ENCODE data around the gene TMEM40. TPM values are rescaled to one million over a fixed set of nuclear protein-coding genes. Genes with fewer than 3 reads are reported as not detected.
"Not testable (repeated sequence)": the region's sequence is repeated elsewhere in the genome, so short reads cannot be mapped to it uniquely, and the experiment has no call there.

The TMEM40 gene
- polyA plus RNA-seq, 6 donors from 2014 or later: 0.92 to 2.7 (median 2.2) TPM; not detected in 1

DNA sequence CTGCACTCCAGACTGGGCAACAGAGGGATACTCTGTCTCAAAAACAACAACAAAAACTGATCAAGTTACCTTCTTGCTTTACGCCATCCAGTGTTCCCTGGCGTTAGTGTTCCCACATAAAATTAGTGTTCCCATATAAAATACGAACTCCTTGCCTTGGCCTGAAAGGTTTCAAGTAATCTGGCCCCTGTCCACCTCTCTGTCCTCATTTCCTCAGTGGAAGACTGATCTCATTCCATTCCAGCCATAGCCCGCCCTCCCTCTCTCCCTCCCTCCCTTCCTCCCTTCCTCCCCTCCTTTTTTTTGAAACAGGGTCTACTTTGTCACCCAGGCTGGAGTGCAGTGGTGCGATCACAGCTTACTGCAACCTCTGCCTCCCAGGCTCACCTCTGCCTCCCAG is 34.6 kb upstream of the TMEM40 start:
- no peak overlapping the region for H3K27ac Mint-ChIP-seq
- peaks cover 22 to 24% (median 24%) of the 10 kb centered on the region in 3 donors for H3K4me1 Mint-ChIP-seq
- DNase-seq: no peak
- H3K9me3 Mint-ChIP-seq: peaks cover 0 to 2% (median 0%) of the 10 kb centered on the region in 7 donors
- no peaks in the 10 kb centered on the region for H3K36me3 Mint-ChIP-seq
- ATAC-seq (ENCODE audit: low read depth in 2 of 2): no peak
- H3K27me3 Mint-ChIP-seq: peaks cover 8 to 23% (median 9%) of the 10 kb centered on the region in 3 donors
- no peak overlapping the region for H3K4me3 Mint-ChIP-seq

DNA sequence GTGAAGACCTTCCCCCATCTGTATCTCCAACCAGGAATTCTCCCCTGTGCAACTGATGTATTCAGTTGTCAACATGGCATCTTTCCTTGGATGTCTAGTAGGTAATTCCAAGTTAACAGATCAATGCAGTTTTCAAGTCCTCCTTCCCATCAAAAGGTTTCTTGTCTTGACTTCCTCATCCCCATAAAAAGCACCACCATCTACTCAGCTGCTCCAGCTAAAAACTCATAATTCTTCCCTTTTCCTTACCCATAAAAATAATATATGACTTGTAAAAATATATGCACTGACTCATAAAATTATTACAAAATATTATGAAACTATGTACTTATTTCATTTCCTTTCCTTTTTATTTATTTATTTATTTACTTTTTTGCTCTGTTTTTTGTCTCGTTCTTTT is 32.4 kb upstream of the TMEM40 start:
- Mint-ChIP-seq H3K27ac (no peak overlapping the region), H3K9me3 (peaks cover 0 to 2% (median 0%) of the 10 kb centered on the region in 7 donors), H3K36me3 (no peaks in the 10 kb centered on the region), H3K4me1 (peaks cover 0 to 9% (median 5%) of the 10 kb centered on the region in 3 donors), H3K4me3 (no peak overlapping the region), H3K27me3 (peaks cover 9 to 29% (median 11%) of the 10 kb centered on the region in 3 donors)
- ATAC-seq (ENCODE audit: low read depth in 2 of 2) (no peak), DNase-seq (no peak)

DNA sequence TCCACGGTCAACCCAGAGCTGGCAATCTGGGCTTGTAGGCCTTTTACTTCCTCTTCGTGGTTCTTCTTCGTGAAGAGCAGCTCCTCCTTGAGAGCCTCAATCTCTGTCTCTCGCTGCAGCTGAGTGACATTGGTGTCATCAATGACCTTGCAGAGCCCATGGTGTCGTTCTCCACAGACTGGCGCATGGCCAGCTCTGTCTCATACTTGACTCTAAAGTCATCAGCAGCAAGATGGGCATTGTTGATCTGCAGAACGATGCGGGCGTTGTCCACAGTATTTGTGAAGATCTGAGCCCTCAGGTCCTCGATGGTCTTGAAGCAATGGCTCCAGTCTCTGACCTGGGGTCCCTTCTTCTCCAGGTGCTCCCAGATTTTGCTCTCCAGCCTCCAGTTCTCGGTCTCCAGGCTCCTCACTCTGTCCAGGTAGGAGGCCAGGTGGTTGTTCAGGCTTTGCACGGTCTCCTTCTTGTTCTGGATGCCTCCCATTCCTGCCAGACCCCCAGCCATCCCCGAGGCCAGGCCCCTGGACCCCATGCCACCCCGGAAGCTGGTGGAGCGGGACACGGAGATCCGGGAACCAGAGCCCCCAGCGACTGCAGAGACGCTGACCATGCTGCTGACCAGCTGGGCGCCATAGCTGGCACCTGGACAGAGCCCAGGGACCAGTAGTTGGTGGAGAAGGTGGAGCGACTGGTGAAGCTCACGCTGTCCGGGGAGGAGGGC is 29.1 kb upstream of the TMEM40 start:
- DNase-seq; ATAC-seq (ENCODE audit: low read depth in 2 of 2); H3K36me3 Mint-ChIP-seq; H3K27ac Mint-ChIP-seq; H3K9me3 Mint-ChIP-seq; H3K4me3 Mint-ChIP-seq; H3K4me1 Mint-ChIP-seq: not testable (repeated sequence)
- H3K27me3 Mint-ChIP-seq: peaks cover 15 to 37% (median 16%) of the 10 kb centered on the region in 3 donors

GRCh38 chr3:12787346-12787745 is 28.3 kb upstream of the TMEM40 start:
- not testable (repeated sequence) for H3K36me3 Mint-ChIP-seq; H3K27ac Mint-ChIP-seq; ATAC-seq (ENCODE audit: low read depth in 2 of 2); H3K4me3 Mint-ChIP-seq; H3K4me1 Mint-ChIP-seq; H3K9me3 Mint-ChIP-seq
- peak; percentile 36 for DNase-seq
- peaks cover 15 to 38% (median 22%) of the 10 kb centered on the region in 3 donors for H3K27me3 Mint-ChIP-seq

DNA sequence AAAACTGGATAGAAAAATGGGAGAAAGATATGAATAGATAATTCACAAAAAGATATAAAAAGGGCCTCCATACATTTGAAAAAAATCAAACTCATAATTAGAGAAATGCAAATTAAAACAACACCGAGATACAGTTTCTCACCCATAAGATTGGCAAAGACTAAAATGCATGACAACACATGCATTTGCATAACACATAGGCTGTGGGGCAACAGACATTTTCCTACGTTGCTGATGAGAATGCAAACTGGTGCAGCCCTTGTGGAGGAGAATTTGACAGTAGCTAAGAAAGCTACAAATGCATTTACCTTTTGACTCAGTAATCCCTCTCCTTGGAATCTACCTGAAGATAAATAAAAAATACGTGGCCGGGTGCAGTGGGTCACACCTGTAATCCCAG is 26.0 kb upstream of the TMEM40 start:
- H3K4me3 Mint-ChIP-seq: no peak overlapping the region
- H3K9me3 Mint-ChIP-seq: no peaks in the 10 kb centered on the region
- ATAC-seq (ENCODE audit: low read depth in 2 of 2): no peak
- H3K36me3 Mint-ChIP-seq: no peaks in the 10 kb centered on the region
- H3K27me3 Mint-ChIP-seq: peaks cover 29 to 52% (median 31%) of the 10 kb centered on the region in 3 donors
- H3K4me1 Mint-ChIP-seq: no peaks in the 10 kb centered on the region
- no peak for DNase-seq
- H3K27ac Mint-ChIP-seq: no peak overlapping the region

GRCh38 chr3:12782172-12782815 is 23.2 kb upstream of the TMEM40 start:
- Mint-ChIP-seq H3K27me3 (peaks cover 28 to 61% (median 38%) of the 10 kb centered on the region in 3 donors), H3K4me3 (no peak overlapping the region), H3K36me3 (no peaks in the 10 kb centered on the region), H3K9me3 (no peaks in the 10 kb centered on the region), H3K27ac (no peak overlapping the region), H3K4me1 (no peaks in the 10 kb centered on the region)
- no peak for DNase-seq
- peak in 1 of 2 donors; percentile 35 for ATAC-seq (ENCODE audit: low read depth in 2 of 2)

DNA sequence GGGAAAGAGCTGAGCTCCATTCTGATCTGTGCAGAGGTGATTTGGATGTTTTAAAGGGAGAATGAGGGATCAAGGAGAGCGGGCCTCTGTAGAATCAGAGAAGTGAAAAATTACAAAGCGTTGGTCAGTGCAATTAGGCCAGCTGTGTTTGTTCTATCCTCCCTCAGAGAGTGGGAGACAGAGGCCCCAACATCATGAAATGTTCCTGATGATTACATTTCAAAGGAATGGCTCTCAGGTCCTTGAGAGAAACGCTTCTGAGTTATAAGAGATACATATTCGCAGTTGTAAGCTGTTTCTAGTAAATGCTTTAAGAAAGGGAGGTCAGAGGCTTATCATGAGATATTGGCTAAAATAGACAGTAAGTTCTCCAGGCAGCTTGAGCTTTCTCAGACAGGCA is 21.7 kb upstream of the TMEM40 start:
- DNase-seq (no peak), ATAC-seq (ENCODE audit: low read depth in 2 of 2) (no peak)
- Mint-ChIP-seq H3K4me3 (no peak overlapping the region), H3K27ac (no peak overlapping the region), H3K9me3 (peaks cover 0 to 3% (median 0%) of the 10 kb centered on the region in 7 donors), H3K36me3 (no peaks in the 10 kb centered on the region), H3K27me3 (peaks cover 34 to 67% (median 40%) of the 10 kb centered on the region in 3 donors), H3K4me1 (no peaks in the 10 kb centered on the region)

GRCh38 chr3:12777171-12777570 is 18.1 kb upstream of the TMEM40 start:
- no peak for DNase-seq
- H3K4me1 Mint-ChIP-seq: peaks cover 9 to 11% (median 10%) of the 10 kb centered on the region in 3 donors
- H3K36me3 Mint-ChIP-seq: peaks cover 0 to 17% of the 10 kb centered on the region in 2 donors
- H3K4me3 Mint-ChIP-seq: no peak overlapping the region
- ATAC-seq (ENCODE audit: low read depth in 2 of 2): no peak
- no peak overlapping the region for H3K27ac Mint-ChIP-seq
- peaks cover 16 to 49% (median 26%) of the 10 kb centered on the region in 3 donors for H3K27me3 Mint-ChIP-seq
- H3K9me3 Mint-ChIP-seq: peaks cover 5 to 28% (median 13%) of the 10 kb centered on the region in 7 donors

GRCh38 chr3:12775970-12776369 is 16.9 kb upstream of the TMEM40 start:
- peaks cover 0 to 17% of the 10 kb centered on the region in 2 donors for H3K36me3 Mint-ChIP-seq
- H3K4me3 Mint-ChIP-seq; DNase-seq; H3K27ac Mint-ChIP-seq; ATAC-seq (ENCODE audit: low read depth in 2 of 2): not testable (repeated sequence)
- H3K27me3 Mint-ChIP-seq: peaks cover 9 to 43% (median 20%) of the 10 kb centered on the region in 3 donors
- peaks cover 5 to 28% (median 13%) of the 10 kb centered on the region in 7 donors for H3K9me3 Mint-ChIP-seq
- H3K4me1 Mint-ChIP-seq: peaks cover 9 to 14% (median 11%) of the 10 kb centered on the region in 3 donors

DNA sequence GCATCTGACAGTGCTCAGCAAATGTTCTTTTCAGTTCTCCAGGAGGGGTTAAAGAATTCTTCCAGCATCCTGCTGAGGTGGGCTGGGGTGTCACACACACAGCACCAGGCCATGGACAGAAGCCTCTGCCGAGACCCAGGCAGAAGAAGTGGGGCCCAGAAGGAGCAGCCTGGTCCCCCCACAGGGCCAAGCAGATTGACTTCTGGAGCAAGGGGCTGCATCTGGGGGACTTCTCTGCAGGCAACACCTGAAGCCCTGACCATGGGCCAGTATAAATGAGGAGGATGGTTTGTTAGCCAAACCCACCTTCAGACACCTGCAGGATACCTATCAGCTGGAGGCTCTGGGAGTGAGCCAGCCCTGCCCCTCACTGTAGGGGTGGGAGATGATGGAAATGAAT is 16.2 kb upstream of the TMEM40 start:
- Mint-ChIP-seq H3K27ac (no peak overlapping the region), H3K9me3 (peaks cover 5 to 28% (median 13%) of the 10 kb centered on the region in 7 donors), H3K27me3 (peaks cover 9 to 37% (median 13%) of the 10 kb centered on the region in 3 donors), H3K4me3 (no peak overlapping the region), H3K4me1 (peaks cover 9 to 14% (median 11%) of the 10 kb centered on the region in 3 donors), H3K36me3 (peaks cover 0 to 17% of the 10 kb centered on the region in 2 donors)
- ATAC-seq (ENCODE audit: low read depth in 2 of 2) (no peak), DNase-seq (no peak)

DNA sequence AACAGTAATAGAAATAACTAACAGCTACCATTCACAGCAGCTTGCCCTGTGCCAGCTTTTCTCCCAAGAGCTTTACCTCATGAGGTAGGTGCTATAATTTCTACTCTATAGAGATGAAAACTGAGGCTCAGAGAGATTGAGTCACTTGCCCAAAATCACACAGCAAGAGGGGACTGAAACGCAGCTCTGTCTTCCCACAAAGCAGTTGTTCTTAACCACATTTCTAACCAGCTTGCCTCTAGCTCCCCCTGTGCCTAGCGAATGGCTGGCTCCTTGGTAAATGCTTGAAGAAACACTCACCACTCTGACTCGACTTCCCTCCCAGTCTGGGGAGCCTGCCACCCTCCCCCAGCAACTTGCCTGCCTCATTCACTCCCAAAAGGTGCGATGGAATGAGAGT is 15.6 kb upstream of the TMEM40 start:
- ATAC-seq (ENCODE audit: low read depth in 2 of 2) (no peak), DNase-seq (no peak)
- Mint-ChIP-seq H3K36me3 (peaks cover 0 to 17% of the 10 kb centered on the region in 2 donors), H3K4me1 (peaks cover 9 to 14% (median 11%) of the 10 kb centered on the region in 3 donors), H3K27me3 (peaks cover 9 to 36% (median 11%) of the 10 kb centered on the region in 3 donors), H3K9me3 (peaks cover 5 to 28% (median 13%) of the 10 kb centered on the region in 7 donors), H3K4me3 (no peak overlapping the region), H3K27ac (peak overlapping the region in 2 of 6 donors; percentile 13 to 48)

DNA sequence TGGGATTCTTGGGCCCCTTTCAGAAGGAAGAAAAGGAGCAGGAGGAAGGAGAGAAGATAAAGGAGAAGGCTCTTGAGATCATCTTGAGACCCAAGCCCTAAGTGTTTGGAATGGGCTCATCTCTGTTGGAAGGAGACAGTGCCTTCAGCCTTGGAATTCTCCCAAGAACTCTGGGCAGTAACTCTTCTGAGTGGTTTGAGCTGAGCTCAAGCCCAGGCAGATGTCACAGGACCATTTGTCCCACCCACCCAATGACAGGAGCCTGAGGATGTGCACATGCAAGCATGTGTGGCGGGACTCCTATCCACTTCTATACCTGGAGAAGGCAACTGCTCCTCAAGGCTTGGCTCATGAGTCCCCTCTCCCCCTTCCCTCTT is 14.6 kb upstream of the TMEM40 start:
- Mint-ChIP-seq H3K27ac (peak overlapping the region in 2 of 6 donors; percentile 62 to 69), H3K4me3 (peak overlapping the region in 2 of 8 donors; percentile 2 to 9), H3K36me3 (peaks cover 0 to 17% of the 10 kb centered on the region in 2 donors), H3K27me3 (peaks cover 8 to 32% (median 9%) of the 10 kb centered on the region in 3 donors), H3K4me1 (peaks cover 9 to 14% (median 11%) of the 10 kb centered on the region in 3 donors), H3K9me3 (peaks cover 5 to 28% (median 13%) of the 10 kb centered on the region in 7 donors)
- no peak for DNase-seq
- no peak for ATAC-seq (ENCODE audit: low read depth in 2 of 2)

DNA sequence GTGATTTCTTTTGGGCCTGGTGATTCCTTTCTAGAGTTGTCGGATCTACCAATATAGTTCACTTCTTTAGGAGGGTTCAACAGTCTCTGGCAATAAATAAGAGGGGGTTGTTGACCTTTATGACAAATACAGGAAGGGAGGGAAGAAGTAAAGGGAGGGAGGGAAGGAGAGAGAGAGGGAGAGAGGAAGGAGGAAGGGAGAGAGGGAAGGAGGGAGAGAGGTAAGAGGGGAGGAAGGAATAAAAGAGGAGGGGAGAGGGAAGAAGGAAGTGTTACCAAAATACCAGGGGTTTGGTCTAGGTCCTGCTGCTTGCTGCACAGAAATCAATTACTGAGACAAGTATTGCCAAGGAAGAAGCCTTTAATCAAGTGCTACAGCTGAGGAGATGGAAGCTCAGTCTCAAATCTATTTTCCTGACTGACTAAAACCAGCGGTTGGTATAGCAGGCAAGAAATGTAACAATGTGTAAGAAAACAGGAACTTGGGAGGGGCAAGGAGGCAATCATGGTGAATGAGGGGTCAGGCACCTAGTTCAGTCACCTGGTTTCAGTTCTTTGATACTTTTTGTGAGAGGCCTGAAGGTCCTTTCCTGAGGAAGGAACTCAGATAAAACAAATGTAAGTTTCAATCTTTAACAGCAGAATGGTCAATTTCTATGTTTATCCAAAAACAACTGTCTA is 14.1 kb upstream of the TMEM40 start:
- Mint-ChIP-seq H3K4me3 (peak overlapping the region in 2 of 8 donors; percentile 2 to 9), H3K27me3 (peaks cover 8 to 32% (median 9%) of the 10 kb centered on the region in 3 donors), H3K9me3 (peaks cover 5 to 28% (median 13%) of the 10 kb centered on the region in 7 donors), H3K27ac (peak overlapping the region in 3 of 6 donors; percentile 14 to 69 (median 62)), H3K4me1 (peaks cover 9 to 14% (median 11%) of the 10 kb centered on the region in 3 donors), H3K36me3 (peaks cover 0 to 17% of the 10 kb centered on the region in 2 donors)
- DNase-seq (no peak), ATAC-seq (ENCODE audit: low read depth in 2 of 2) (peak; percentile 53 to 54)
